ENCODE data around the gene TLCD1.

- TF ChIP-seq POLR2AphosphoS5 (IDR thresholded peaks at IDR 0.05; ENCODE audit: low read depth, low read length) (no peak), FOSL1 (IDR thresholded peaks at IDR 0.05; ENCODE audit: insufficient read depth, low read depth, low read length) (no peak), SP4 (IDR thresholded peaks at IDR 0.05; ENCODE audit: low read length) (no peak), EGR1 (IDR thresholded peaks at IDR 0.05; ENCODE audit: borderline replicate concordance, low read depth, low read length) (no peak), SP1 (IDR thresholded peaks at IDR 0.05; ENCODE audit: low read depth, low read length) (no peak), ATF3 (IDR thresholded peaks at IDR 0.05; ENCODE audit: insufficient read depth, low read depth, low read length) (no peak), BRCA1 (IDR thresholded peaks at IDR 0.05; ENCODE audit: low read depth, low read length) (no peak), POLR2A (IDR thresholded peaks at IDR 0.05; ENCODE audit: control extremely low read depth in 1 of 2, low read depth in 2 of 2, low read length in 2 of 2) (no peak), ASH2L (IDR thresholded peaks at IDR 0.05; ENCODE audit: low read length) (no peak)
- TF ChIP-seq, protein P1, sequence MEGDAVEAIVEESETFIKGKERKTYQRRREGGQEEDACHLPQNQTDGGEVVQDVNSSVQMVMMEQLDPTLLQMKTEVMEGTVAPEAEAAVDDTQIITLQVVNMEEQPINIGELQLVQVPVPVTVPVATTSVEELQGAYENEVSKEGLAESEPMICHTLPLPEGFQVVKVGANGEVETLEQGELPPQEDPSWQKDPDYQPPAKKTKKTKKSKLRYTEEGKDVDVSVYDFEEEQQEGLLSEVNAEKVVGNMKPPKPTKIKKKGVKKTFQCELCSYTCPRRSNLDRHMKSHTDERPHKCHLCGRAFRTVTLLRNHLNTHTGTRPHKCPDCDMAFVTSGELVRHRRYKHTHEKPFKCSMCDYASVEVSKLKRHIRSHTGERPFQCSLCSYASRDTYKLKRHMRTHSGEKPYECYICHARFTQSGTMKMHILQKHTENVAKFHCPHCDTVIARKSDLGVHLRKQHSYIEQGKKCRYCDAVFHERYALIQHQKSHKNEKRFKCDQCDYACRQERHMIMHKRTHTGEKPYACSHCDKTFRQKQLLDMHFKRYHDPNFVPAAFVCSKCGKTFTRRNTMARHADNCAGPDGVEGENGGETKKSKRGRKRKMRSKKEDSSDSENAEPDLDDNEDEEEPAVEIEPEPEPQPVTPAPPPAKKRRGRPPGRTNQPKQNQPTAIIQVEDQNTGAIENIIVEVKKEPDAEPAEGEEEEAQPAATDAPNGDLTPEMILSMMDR (IDR thresholded peaks at IDR 0.05; ENCODE audit: control extremely low read depth in 1 of 3, insufficient read depth in 1 of 3, low read depth in 1 of 3, low read length in 3 of 3): no peak
Observed at GRCh38 chr17:28765038-28765437, 39.0 kb upstream of the TLCD1 start.
